Measurements from ENCODE around the gene FAM174A.

- TF ChIP-seq CTCF (IDR thresholded peaks at IDR 0.05) (no peak), POLR2A (IDR thresholded peaks at IDR 0.05) (no peak)
These were observed 41.2 kb upstream of the FAM174A start for GRCh38 chr5:100493996-100494395.
